NCI-H748 (cell line): ENCODE data around the gene SLC35G2.
"Not testable (repeated sequence)": the region's sequence is repeated elsewhere in the genome, so short reads cannot be mapped to it uniquely, and the experiment has no call there.

Experiments used
- DNase-seq: peaks from one replicate; lab custom pipeline; 2025; ENCODE audit not compliant: unreplicated experiment; lab: John Stamatoyannopoulos, UW

Gene SLC35G2

DNA sequence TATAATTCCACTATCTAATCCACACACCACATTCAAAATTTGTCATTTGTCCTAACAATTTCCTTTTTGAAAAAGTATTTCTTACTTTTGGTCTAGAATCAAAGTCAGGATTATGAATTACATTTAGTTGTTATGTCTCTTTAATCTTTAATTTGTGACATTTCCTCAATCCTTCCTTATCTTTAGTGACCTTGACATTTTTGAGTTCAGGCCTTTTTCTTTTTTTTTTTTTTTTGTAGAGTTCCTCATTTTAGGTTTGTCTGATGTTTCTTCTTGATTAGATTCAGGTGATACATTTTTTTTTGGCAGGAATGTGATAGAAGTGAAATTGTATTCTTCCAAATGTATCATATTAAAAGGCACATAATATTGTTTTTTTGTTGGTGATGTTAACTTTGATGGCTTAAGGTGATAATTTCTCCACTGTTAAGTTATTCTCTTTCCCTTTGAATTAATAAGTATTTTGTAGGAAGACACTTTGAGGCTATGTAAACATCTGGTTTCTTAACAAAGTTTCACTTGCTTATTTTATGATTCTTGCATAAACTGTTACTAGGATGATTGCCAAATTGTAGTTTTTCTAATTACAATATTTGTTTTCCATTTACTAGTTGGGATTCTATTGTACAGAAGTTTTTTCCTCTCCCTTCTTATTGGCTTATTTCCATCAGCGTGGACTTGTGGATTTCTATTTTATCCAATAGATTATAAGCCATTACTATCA is 16.3 kb downstream of the SLC35G2 start:
- no peak for DNase-seq

DNA sequence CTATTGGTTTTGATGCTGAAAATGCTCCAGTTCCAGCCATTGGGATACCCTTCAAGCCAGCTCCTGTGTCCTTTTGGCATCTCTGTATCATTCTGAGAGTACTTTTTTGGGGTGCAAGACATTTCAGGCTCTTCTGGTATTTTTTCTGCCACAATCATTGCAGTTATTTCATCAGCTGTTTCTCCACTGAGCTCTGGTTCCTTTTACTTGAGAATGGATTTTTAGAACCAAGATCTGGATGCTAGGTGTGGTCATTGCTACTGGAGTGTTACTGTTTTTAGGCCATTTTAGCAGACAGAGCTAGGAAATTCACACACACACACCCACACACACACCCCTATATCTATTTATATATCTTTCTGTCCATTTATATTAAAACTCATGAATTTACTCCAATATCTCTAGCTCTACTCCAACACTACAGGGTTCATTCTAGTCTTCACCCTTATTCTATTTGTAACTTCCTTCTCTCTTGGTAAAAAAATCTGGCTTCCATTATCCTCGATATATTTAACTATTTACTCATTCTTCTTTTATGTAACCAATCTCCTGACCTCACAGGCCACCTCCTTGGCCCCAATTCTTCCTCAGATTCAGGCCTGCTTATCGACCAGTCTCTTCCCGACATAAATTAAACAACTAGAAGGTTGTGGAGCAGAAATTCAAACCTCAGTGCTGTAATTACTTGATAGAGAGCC is 17.0 kb downstream of the SLC35G2 start:
- no peak for DNase-seq

DNA sequence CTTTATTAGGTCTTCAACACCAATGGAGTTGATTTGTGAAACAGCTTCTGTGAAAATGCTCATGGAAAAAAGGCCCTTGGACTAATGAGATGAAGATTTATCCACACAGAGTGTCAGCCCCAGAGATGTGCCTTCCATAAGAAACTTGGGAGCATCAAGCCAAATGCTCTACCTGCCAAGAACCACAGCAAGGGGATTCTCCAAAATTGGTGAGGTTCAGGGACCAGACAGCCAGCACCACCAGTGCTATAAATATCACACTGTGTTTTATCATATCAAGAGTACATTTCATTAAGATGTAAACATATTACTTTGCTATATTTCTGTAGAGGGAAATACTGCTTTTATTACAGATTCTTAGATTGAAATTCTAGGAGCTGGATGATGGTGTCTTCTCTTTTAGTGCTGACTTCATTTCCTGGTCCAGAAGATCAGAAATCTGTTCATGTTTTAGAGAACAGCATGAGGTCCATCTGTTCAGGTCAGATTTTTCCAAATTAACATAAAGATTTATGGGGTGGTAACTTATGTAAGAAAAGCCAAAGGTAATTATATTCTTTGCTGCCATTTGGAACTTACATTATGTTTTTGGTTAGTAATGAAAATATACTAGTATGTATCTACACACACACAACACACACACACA is 17.7 kb downstream of the SLC35G2 start:
- no peak for DNase-seq

DNA sequence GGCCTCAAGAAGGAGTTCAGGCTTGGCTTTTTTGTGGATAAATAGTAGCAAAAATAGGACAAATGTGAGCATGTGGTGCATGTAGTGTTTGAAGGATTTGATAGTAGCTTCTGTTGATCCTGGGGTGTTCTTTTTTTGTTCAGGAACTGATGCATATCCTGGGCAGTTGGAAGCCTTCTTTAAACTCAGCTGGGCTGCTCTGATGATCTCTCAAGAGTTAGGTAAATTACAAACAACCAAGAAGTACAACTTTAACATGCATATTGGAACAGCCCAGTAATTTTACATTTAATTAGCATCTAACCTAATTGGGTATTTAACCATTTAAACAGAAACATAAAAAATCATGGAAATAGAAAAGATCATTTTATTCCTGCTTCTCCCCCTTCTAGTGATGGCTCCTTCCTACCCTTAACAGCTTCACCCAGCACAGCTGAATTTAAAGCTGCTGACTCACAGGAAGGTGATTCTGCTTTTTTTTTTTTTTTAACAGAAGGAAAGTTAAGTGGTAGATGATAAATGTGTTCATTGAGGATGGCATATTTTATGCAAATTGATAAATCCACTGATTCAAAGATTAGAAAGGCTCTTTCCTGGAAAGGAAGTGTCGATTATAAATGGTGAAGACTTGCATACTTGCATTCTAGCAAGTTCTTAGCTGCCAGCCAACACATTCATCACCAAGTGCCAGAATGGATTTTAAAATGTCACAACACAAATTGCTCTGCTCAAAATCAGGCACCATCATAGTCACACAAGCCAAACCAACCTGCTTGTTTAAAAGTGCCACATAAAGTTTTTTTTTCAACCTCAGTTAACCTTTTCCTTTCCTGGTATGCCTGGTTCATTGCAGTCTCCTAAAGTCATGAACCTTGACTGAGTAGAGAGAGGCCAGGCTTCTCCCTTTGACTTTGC is 20.0 kb downstream of the SLC35G2 start:
- no peak for DNase-seq

DNA sequence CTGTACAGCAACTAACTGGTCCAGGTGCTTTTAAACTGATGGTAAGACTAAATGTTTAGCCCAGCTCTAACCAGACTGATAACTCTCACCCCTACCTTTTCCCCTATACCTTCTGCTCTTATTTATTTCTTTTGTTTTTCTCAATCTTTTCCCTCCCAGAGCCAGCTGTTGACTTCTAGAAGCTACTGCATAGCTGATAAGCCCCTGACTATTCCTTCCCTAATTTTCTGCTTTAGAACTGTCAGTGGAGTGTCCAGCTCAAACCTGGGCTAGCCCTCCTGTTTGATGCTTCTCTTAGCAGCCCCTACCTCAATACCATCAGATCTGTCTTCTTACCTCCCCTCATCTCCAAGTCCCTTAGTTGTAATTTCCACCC is 20.6 kb downstream of the SLC35G2 start:
- DNase-seq = no peak

DNA sequence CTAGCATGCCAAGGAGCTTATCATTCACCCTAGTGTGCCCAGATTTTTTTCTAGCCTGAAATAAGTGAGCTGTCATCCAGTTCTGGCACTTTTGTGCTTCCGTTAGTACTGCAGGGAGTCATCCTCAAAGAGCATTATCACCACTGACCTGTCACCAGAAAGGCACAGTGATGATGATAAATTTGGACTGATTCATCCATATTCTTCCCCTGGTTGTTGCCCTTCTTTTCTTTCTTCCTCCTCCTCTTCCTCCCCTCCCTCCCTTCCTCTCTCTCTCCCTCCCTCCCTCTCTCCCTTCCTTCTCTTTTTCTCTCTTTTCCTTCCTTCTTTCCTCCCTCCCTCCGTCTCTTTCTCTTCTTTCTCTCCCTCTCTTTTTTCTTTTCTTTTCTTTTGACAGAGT is 21.3 kb downstream of the SLC35G2 start:
- DNase-seq = no peak

DNA sequence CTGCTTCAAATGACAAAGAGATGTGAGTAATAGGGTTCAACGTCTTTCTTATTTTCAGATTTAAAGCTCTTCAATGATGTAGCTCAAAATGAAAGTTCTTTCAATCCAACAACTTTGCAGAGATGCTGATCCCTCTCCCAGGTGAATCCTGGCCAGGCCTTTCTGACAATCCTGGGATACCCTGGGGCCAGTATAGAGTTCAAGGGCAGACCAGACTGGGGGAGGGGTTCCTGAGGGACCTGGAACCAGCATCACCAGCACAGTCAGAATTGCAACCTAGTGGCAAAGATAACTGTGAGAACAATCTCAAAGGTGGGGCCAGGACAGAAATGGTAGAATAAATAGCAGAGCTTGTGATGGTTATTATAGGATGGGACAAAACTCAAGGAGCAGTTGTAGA is 23.4 kb downstream of the SLC35G2 start:
- no peak for DNase-seq

DNA sequence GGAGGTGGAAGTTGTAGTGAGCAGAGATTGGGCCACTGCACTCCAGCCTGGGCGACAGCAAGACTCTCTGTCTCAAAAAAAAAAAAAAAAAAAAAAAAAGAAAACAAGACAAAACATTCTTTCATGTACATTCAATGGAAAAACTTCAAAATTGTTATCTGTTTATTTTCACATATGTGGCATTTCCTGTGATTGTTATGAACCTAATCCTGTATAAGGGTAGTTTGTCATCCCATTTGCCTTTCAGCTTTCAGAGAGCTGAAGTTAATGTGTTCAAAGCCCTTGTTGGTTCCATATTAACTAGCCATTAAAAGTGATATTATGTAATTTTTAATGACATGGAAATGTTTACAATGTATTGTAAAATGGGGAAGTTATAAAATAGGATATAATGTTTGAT is 25.8 kb downstream of the SLC35G2 start:
- DNase-seq = no peak

DNA sequence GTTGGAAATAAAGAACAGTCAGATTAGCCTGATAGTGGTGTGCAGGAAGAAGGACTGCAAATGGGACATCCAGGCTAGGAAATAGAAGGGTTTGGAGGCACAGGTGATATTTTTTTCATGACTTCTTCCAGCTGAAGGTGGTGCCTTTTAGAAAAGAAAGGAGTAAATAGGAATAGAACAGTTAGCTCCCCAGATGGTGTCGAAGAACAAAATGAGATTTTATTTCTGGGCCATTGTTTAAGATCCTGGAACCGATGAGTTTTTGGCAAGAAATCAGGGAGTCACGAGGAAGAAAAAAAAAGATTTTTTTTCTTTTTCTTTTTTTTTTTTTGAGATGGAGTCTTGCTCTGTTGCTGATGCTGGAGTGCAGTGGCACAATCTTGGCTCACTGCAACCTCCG is 33.3 kb downstream of the SLC35G2 start:
- DNase-seq = no peak

DNA sequence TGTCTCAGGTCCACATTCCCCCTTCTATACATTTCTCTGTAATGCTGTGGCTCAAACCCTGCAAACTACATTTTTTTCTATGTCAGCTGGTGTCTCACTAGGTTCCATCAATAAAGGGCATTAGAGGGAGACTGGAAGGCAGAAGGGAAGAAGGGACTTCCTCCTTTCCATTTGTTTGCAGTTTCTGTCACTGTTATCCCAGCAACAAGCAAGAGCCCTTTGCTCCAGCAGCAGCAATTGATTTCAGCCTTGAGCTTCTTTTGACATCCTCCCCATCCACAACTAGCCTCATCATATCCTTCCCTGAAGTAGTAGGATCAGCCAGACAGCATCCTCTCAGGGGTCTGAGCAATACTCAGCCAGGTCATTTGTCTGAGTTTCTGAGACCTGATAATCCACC is 37.7 kb downstream of the SLC35G2 start:
- DNase-seq = no peak

DNA sequence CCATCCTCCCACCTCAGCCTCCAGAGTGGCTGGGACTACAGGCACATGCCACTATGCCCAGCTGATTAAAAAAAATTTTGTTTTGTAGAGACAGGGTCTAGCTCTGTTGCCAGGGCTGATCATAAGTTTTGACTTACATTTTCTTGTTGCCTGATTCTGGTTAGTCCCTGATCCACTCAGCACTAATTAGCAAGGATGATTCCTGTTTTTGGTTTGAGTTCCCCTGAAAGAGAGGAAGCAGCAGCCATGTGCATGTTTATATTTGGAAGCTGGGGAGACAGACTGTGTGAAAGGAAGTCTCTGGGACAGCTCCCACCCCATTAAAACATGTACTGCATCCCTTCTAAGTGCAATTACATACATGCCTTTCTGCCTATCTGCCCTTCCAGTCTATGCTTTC is 39.5 kb downstream of the SLC35G2 start:
- no peak for DNase-seq

DNA sequence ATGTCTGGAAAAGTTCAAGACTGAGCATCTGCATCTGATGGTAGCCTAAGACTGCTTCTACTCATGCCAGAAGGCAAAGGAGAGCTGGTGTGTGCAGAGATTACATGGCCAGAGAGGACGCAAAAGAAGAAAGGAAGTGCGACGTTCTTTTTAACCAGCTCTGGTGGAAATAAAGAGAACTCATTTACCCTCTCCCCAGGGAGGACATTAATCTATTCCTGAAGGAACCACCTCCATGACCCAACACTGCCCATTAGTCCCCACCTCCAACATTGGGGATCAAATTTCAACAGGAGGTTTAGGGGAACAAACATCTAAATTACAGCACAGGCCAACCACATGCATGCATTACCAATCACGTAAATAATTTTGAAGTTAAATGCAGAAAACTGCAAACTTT is 41.6 kb downstream of the SLC35G2 start:
- DNase-seq = peak; percentile 76

DNA sequence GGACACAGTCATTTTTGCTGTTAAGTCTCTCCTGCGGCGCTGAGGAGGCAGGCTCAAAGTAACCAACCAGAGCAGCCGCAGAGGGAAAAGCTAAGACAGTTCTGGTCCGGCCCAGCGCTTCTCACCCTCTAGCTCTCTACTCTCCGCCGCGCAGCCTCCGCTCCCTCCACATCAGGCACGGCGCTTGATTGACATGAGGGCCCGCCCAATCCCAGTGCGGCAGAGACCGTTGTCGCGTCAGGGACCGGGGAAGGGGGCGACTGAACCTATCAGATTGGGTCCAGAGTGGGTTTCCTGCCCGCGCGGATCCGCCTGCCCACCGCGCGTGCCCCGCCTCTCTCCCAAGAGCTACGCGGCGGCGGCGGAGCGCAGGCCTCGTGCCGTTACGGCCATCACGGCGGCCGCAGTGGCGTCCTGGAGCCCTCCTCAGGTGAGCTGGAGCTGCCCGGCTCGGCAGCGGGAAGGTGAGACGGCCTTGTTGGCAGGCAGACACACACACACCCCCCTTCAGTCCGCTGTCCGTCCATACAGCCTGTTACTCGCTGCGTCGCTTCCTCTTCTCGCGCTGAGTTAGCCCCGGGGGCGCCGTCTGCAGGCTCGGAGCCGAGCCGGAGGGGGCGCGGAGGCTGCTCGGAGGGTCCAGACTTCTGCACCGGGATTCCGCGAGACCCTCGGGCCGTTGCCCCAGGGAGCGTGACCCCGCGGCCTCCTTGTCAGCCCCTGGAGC is 43.1 kb downstream of the SLC35G2 start, which contains the start of gene NCK1:
NCK1 (plus strand) TSS at position 319 of the 727 bp plus-strand sequence. CDS start 65,794 bp downstream, outside the sequence.
- DNase-seq = peak; percentile 96

DNA sequence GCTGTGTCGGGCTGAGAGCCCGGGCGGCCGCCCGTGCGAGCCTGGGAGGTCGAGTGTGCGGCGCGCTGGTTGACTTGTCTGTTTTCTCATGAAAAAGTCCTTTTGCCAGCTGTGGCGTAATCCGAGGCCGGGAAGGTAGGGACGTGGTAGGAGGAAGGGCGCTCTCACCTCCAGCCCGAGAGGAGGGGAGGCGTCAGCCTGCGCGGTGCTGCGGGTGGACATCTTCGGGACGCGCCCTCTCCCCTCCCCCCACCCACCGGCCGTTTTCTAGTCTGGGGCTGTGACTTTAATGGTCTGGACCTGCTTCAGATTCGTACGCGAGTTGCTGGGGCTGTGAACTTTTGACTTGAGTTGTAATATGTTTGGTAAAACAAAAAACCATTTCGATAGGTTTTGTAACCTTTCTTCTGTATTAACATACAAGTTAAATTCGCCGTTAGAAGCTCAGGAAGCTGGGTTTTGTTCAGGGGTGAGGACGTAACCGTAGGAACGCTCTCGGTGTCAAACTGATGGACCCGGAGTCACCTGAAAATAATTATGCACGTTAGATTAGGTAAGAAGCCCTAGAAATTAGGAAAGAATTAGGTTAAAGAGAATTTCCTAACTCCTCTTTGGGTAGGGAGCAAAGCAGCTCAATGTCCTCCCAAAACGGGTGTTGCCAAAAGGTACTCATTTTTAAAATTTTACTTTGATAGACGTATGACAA is 43.8 kb downstream of the SLC35G2 start:
- peak; percentile 75 for DNase-seq

DNA sequence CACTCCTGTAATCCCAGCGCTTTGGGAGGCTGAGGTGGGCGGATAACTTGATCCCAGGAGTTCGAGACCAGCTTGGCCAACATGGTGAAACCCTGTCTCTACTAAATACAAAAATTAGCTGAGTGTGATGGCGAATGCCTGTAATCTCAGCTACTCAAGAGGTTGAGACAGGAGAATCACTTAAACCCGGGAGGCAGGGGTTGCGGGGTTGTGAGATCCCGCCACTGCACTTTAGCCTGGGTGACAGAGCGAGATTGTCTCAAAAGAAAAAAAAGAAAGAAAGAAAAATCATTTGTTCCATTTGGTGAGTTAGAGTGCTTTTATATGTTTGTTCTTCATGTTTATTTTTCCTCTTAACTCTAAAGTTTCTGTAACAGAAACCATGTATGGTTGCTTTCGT is 50.4 kb downstream of the SLC35G2 start:
- no peak for DNase-seq

DNA sequence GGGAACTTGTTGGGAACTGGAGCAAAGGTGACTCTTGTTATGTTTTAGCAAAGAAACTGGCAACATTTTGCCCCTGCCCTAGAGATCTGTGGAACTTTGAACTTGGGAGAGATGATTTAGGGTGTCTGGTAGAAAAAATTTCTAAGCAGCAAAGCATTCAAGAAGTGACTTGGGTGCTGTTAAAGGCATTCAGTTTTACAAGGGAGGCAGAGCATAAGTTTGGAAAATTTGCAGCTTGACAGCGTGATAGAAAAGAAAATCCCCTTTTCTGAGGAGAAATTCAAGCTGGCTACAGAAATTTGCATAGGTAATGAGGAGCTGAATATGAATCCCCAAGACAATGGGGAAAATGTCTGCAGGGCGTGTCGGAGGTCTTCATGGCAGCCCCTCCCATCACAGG is 53.3 kb downstream of the SLC35G2 start:
- DNase-seq = not testable (repeated sequence)

DNA sequence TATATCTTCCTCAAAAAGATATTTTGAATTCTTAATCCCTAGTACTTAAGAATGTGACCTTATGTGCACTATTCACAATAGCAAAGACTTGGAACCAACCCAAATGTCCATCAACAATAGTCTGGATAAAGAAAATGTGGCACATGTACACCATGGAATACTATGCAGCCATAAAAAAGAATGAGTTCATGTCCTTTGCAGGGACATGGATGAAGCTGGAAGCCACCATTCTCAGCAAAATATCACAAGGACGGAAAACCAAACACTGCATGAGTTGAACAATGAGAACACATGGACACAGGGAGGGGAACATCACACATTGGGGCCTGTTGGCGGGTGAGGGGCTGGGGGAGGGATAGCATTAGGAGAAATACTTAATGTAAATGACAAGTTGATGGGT is 60.6 kb downstream of the SLC35G2 start:
- not testable (repeated sequence) for DNase-seq

DNA sequence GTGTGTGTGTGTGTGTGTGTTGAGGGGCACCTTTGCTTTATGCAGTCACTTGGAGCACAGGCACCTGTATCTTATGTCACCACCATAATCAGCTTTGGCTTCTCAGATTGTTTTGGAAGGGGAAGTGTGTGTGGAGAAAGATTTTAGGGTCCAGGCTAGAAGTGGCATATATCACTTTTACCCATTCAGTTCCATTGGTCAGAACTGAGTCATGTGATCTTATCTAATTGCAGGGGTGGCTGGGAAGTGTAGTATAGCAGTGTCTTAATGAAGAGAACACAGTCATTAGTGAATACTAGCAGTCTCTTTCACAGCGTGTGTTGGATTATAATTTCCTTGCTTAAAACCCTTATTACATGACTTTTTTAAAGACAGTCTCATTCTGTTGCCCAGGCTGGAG is 63.6 kb downstream of the SLC35G2 start:
- DNase-seq = no peak

DNA sequence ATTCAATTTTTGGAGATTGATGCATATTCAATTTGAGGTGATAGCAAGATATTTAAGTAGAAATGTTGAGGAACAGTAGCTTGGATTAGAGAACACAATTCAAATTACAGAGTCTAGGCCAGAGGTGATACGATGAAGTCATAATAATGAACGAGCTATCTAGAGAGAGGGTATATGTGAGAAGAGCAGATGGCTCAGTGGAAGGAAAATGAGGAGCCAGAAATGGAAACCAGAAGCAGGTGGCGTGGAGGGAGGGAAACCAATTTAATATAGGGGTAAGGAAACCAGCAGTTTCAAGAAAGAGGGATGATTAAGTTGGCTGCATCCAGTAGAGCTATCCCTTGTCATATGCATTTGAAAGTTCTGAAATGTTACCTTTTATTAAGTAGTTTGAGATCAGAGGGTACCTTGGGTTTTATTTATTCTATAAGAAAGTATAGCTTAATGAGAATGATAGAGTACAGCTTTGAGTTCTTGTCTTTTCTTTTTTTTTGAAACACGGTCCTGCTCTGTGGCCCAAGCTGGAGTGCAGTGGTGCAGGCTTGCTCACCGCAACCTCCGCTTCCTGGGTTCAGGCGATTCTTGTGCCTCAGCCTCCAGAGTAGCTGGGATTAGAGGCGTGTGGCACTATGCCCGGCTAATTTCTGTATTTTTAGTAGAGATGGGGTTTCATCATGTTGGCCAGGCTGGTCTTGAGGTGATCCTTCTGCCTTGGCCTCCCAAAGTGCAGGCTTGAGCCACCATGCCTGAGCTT is 65.2 kb downstream of the SLC35G2 start:
- no peak for DNase-seq
